ENCODE data around the gene REG3G. TPM values are rescaled to one million over a fixed set of nuclear protein-coding genes. Genes with fewer than 3 reads are reported as not detected.
"Not testable (repeated sequence)": the region's sequence is repeated elsewhere in the genome, so short reads cannot be mapped to it uniquely, and the experiment has no call there.

REG3G gene
- total RNA-seq, 1 experiment from 2014 or later = not detected

DNA sequence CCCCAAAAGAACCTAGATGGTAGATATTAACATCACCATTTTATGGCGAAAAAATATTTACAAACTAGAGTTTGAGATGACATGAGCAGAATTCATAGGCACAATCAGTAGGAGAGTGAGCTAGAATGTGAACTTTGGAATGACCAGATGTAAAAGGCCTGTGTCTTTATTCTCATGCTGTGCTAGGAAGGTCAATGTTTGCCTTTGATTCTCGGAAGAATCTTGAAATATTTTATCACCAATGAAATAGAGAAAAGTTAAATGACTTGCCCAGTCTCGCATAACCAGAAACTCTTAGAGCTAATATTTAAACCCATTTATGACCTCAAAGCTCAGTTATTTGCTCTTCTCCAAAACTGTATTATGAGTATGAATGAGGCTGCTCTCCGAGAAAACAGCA lies 9.2 kb upstream of the REG3G start:
- DNase-seq (ENCODE audit: low spot score) = no peak

DNA sequence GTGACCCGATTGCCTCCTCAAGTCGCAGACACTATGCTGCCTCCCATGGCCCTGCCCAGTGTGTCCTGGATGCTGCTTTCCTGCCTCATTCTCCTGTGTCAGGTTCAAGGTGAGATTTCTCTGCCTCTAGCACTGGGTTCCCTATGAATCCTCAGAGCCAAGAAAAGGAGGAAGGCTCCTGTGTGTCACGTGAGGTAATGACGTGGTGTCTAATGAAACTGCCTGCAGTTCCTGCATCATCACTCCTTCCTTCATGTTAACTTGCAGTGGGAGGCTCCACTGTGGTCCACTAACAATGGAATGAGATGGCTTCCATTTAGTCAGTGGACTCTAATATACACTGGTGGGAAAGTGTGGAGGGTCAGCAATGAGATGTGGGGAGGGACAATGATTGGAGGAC lies 559 bp downstream of the REG3G start:
- DNase-seq (ENCODE audit: low spot score) = no peak

DNA sequence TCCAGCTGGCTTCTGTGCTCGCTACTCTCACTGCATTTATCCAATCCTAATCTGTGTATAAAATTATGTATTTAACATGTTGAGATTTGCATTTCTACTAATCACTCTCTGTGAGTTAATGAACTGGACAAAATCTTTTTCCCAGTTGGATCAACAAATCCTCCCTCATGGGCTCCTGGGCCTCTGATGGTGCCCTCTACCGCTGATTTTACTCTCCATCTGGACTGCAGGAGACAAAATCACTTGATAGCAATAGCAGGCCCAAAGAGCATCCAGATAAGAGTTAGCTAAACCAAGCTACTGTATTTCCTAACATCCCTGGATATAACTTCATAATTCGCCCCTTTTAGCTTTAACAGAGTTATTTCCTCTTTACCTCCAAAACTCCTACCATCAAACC lies 14.4 kb downstream of the REG3G start:
- DNase-seq (ENCODE audit: low spot score) = no peak

DNA sequence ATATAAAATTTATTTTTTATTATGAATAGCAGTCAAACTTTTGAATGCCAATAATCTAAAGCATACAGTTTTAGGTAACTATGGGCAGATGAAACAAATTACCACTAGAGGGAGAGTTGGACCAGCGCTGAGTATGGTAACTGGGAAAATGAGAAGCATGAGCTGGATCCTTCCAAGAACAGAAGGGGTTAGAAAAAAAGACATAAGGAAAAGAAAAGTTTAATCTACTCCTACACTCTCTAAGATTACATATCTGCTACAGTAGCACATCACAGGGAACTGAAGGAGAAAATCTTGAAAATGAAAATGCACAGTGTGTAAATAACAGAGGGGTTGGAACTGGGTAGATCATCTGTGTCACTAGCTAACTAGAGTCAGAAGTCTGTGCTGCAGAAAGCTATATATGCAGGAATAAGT lies 15.5 kb downstream of the REG3G start:
- peak; percentile 7 for DNase-seq (ENCODE audit: low spot score)

DNA sequence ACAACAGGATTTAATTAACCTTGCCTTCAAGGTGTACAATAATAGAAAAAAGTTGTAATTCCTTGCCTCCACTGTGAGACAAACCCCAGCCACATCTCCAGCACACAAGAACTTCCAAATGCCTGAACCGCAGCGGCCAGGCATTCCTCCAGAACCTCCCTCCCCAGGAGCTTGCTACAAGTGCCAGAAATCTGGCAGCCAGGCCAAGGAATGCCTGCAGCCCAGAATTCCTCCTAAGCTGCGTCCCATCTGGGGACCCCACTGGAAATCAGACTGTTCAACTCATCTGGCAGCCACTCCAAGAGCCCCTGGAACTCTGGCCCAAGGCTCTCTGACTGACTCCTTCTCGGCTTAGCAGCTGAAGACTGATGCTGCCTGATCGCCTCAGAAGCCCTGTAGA lies 28.0 kb downstream of the REG3G start:
- not testable (repeated sequence) for DNase-seq (ENCODE audit: low spot score)

DNA sequence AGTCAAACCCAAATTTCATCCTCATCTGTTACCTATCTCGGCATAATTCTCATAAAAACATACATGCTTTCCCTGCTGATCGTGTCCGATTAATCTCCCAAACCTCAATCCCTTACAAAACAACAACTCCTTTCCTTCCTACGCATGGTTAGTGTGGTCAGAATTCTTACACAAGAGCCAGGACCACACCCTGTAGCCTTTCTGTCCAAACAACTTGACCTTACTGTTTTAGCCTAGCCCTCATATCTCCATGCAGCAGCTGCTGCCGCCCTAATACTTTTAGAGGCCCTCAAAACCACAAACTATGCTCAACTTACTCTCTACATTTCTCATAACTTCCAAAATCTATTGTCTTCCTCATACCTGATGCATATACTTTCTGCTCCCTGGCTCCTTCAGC lies 29.3 kb downstream of the REG3G start:
- not testable (repeated sequence) for DNase-seq (ENCODE audit: low spot score)

DNA sequence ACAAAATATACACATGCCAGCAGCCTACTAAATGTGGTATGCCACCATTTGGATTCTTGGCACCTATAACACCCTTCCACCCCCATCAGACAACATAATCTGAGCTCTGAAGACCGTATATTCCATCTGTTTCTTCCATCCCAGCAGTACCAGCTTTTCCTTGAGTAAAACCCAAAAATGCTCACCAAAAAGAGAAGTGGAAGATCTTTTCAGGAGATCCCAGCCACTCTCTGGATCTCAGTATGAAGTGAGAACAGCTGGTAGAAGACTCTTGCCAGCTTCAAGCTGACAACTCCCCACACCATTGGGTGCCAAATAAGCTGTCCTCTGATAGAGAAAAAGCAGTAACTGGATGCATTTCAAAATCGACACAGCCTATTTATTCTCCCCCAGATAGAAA lies 39.7 kb downstream of the REG3G start:
- DNase-seq (ENCODE audit: low spot score) = no peak

DNA sequence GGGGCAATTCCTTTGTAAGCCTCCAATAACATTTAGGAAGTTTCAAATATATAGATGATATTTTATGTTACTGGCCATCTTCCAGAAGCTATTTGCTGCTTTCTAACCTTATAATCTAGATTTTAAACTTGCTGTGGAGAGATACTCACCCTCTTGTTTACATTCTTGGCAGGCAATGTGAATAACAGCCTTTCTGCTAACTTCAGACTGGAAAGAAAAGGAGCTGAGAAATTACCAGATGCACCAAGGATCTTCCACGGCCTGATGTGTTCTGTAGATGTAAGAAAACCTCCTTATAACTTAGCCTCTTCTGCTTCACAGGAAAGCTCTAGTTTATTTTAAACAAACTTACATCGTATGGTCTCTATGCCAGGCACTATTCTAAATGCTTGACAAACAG lies 45.6 kb downstream of the REG3G start:
- no peak for DNase-seq (ENCODE audit: low spot score)

Other genes starting within 250 kb of the REG3G start
- gene REG1B, start 62.3 kb downstream of the REG3G start, total RNA-seq (2014; rRNA removed; shearing (Covaris generic)) = not detected in 2 replicates
- gene REG1A, start 94.8 kb downstream of the REG3G start, total RNA-seq (2014; rRNA removed; shearing (Covaris generic)) = not detected in 2 replicates
- gene REG3A, start 134.1 kb downstream of the REG3G start, total RNA-seq (2014; rRNA removed; shearing (Covaris generic)) = not detected in 2 replicates

Data from A172 (cell line).